Raji (cell line): Measurements from ENCODE around the gene PCSK6.

Experiments
- POLR2A ChIP-seq: IDR thresholded peaks from 2 replicates; pipeline ENCODE4 v1.6.1; 2011; ENCODE audit warnings: low read depth, low read length, control low read depth; ENCODE audit not compliant: insufficient read depth

The PCSK6 gene

GRCh38 chr15:101489599-101490407, at the start of gene PCSK6:
PCSK6 (minus strand) TSS chr15:101489707; CDS start chr15:101489670, 37 bp downstream.
- TF ChIP-seq POLR2A, result no peak

DNA sequence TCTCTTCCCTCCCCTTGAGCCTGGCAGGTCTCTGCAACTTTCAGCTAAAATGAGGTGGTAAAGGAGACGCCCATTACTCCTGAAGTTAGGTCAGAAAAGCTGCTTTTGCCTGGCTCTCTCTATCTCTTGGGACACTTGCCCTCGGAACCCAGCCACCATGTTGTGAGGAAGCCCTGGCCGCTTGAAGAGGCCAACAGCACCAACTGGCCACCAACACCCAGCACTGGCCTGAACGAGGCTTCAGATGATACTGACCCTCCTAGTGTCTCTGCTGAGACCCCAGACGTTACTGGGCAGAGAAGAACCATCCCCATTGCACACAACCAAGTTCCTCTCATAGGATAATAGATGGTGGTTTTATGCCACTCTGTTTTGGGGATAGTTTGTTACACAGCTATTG, 49.5 kb upstream of the PCSK6 start:
- TF ChIP-seq POLR2A, result no peak

DNA sequence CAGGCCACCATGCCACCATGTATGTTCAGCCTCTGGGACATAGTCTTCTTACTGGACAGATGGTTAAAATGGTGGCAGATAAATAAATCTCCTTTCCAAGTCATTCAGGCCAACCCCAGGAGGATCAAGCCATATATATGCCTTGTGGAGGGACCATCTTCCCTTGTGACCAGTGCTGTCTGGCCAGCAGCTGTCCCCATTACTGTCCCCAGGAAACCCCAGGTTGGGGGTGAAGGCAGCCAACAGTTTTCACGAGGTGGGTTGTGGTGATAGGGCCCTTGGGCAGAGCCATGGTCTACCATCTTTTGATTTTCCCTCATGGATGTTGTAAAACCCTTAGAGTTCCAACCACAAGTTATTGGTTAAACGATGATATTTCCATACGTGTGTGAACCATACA, 48.7 kb upstream of the PCSK6 start:
- TF ChIP-seq POLR2A, result no peak

DNA sequence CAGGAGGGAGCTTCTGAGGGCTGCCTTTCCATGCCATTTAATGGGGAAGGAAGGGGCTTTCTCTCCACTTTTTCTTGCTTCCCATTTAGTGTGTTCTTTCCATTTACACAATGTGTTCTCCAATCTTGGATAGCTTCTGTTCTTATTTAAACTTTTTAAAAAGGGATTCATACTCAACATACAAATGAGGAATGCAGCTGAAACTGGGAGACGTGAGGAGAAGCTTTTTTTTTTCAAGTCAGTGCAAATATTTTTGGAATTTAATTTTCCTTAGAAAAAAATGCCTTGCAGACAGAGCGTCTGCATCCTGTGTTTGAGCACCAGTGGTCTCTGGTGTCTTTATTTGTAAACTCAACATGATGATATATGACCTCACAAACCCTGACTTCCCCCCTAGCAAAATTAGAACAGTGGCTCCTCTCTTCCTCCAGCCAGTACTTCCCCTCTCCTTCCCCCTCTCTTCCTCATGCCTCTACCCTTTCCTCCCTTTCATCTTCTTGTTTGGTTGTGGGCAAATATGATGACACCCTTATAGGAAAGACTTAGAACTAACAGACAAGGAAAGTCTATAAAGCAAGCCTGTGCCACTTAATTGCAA, 48.1 kb upstream of the PCSK6 start:
- no peak for TF ChIP-seq POLR2A

GRCh38 chr15:101536875-101537405, 47.4 kb upstream of the PCSK6 start:
- no peak for TF ChIP-seq POLR2A

DNA sequence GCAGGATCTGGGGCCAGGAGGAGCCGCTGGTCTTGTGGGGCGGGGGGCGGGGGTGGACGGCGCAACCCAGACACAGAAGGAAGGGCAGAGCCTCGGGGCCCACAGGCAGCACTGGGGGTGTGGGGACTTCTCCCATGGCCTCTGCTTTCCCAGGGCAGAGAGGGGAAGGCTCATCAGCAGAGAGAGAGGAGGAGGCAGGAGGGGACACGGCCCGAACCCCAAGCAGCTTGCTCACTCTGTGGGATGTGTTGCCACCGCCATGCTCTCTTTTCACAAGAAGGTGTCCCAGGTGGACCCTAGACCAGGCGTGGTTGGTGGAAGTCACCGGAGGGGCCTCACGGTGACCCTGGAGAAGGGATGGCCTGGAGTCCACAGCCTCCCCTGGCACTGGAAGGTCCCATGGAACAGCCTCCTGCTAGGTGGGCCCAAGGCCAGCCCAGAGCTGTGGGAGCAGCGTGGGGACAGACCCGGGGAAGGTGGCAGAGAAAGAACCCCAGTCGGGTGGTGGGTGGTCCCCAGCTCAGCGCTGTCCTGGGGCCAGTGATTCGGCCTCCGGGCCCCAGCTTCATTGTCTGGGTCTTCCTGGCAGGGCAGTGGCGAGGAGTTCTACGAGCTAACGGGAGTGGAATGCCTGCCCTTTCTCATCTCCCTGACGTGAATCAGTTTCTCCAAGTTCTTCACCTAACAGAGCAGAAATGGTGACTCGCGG, 46.8 kb upstream of the PCSK6 start:
- no peak for TF ChIP-seq POLR2A

- TF ChIP-seq POLR2A, result no peak
Measured at GRCh38 chr15:101535170-101535902, 45.8 kb upstream of the PCSK6 start.

GRCh38 chr15:101534376-101534970, 45.0 kb upstream of the PCSK6 start:
- TF ChIP-seq POLR2A, result no peak

DNA sequence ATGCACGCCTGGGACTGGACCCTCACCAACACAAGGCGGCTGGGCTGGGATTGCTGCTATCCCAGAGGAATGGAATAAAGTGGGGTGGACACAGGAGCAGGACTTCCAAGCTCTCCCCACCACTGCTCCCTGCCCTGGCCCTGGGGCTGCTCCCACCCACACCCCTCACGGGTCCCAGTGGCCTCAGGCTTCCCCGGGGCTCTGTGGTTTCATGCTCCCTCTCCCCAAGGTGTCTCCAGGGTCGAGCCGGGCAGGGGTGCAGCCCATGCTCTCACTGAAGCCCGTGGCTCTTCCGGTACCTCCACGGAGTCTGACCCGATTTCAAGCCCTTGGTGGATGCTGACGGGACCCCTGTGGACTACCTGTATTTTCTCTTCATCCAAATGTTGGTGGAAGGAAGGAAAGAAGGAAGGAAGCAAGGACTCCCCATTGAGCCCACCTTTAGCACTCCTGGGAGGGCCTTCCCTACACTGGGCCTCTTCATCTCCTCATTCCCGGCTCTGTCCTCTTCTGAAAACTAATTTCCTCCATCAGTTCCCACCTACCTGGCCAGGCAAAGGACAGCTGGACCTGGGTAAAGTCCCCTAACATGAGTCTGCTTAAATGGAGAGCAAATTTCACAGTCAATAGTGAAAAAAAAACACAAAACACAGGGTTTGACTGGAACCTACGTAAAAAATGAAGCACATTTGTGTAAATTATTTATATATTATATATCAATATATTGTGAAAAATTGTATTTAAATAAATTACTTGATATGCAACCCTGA, 44.0 kb upstream of the PCSK6 start:
- TF ChIP-seq POLR2A, result no peak

- TF ChIP-seq POLR2A, result no peak
Measured at GRCh38 chr15:101532865-101533264, 43.4 kb upstream of the PCSK6 start.

- TF ChIP-seq POLR2A, result no peak
Measured at GRCh38 chr15:101531170-101531569, 41.7 kb upstream of the PCSK6 start.

DNA sequence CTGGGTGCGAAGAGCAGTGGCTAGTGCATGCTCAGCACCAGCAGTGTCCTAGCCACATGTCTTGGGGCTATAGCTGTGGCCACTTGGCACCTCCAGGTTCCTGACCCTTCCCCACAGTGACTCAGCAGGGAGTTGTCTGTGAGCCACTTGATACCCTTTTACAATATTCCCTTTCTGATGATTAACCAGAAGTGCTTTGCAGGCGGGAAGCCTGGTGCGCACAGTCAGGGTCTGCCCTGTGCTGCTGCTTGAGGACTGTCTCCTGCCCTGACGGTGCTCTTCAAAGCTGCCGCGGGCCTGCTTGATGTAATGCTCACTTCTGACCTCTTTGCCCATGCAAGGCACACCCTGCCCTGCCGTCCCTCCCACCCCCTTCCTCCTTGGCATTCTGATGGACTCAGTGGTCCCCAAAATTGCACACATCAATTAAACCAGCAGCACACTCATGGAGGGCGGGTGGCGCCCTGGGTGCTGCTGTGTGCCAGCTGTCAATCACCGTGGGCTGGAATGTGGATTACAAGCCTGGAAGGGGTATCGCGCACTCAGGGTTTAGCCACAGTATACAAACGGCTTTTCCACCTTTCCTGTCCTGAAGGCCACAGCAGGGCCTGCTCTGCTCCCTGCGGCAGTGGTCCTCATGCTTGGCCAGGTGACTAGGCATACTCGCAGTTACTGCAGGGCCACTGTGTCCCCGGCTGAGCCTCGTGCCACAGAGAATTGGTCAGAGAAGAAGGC, 40.9 kb upstream of the PCSK6 start:
- no peak for TF ChIP-seq POLR2A

DNA sequence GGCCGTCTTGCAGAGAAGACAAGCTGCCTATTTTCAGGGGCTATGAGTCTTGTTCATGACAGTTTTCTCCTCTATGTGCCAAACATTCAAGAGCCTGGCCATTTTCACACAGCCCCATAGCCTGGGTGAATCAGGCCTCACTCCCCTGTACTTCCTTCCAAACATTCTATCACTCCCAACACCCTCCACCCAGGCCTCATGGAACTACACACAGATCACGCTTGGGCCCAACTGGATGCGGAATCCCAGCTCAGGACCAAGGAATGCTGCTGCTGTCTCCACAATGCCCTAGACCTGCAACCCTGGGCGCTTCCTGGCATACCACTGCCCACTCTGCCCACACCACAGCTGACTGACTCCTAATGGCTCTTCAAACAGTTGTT, 39.4 kb upstream of the PCSK6 start:
- no peak for TF ChIP-seq POLR2A
